Measurements from ENCODE around the gene SCGB2B2. TPM values are rescaled to one million over a fixed set of nuclear protein-coding genes. Genes with fewer than 3 reads are reported as not detected.
A peak's percentile ranks its signal among the peaks of the same experiment; 100 is the strongest.

The SCGB2B2 gene
- polyA plus RNA-seq, 1 donor (not counting 4 experiments of a cell fraction or from before 2014, with no cell fraction given) = 0.10 TPM

DNA sequence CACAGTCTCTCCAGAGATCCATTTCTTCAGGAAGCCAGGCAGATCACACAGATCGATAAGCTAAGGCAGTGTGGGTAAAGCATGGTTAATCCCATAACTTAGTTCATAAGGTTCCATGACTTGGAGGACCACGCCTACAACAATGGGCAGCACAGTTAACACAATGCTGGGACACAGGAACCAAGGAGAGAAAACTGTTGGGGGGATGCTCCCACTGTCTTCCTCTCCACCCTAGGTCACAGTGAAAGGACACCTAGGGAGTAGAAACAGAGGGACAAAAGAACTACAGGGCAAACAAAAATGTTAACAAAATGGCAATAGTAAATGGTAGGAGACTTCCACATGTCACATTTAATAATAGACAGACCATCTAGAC lies 36.3 kb upstream of the SCGB2B2 start:
- dilution Hi-C loops (cut with MboI; ENCODE audit: extremely low pct_ligation_motif_present, low sequenced_read_pairs) = no loop called here
- no peaks in the 10 kb centered on the region for H3K27me3 ChIP-seq (ENCODE audit: control insufficient read depth, extremely low read depth, insufficient read depth, low read length)
- no peak overlapping the region for H3K9ac ChIP-seq (ENCODE audit: control insufficient read depth, extremely low read depth, insufficient read depth, low read length)
- H3K9me1 ChIP-seq (ENCODE audit: control insufficient read depth, extremely low read depth, insufficient read depth, low read length) = no peaks in the 10 kb centered on the region
- H4K20me1 ChIP-seq (ENCODE audit: control insufficient read depth, extremely low read depth, insufficient read depth, low read length) = no peaks in the 10 kb centered on the region
- no peak overlapping the region for H3K4me2 ChIP-seq (ENCODE audit: control insufficient read depth, extremely low read depth, insufficient read depth, low read depth, low read length)
- no peak overlapping the region for H3K27ac ChIP-seq (ENCODE audit: control insufficient read depth, insufficient read depth, low read length)
- peaks cover 4% of the 10 kb centered on the region for H3K9me3 ChIP-seq (ENCODE audit: control insufficient read depth, low read depth, low read length)
- FAIRE-seq (no peak), DNase-seq (ENCODE audit: low read depth, low spot score) (no peak)
- no peaks in the 10 kb centered on the region for H3K36me3 ChIP-seq (ENCODE audit: control insufficient read depth in 2 of 2, extremely low read depth in 1 of 2, insufficient read depth in 2 of 2, low read length in 2 of 2)
- H3K4me1 ChIP-seq (ENCODE audit: control insufficient read depth, extremely low read depth, insufficient read depth, low read length) = no peaks in the 10 kb centered on the region
- no peak for TF ChIP-seq EZH2 (IDR thresholded peaks at IDR 0.05; ENCODE audit: low read length)
- TF ChIP-seq, protein P1, sequence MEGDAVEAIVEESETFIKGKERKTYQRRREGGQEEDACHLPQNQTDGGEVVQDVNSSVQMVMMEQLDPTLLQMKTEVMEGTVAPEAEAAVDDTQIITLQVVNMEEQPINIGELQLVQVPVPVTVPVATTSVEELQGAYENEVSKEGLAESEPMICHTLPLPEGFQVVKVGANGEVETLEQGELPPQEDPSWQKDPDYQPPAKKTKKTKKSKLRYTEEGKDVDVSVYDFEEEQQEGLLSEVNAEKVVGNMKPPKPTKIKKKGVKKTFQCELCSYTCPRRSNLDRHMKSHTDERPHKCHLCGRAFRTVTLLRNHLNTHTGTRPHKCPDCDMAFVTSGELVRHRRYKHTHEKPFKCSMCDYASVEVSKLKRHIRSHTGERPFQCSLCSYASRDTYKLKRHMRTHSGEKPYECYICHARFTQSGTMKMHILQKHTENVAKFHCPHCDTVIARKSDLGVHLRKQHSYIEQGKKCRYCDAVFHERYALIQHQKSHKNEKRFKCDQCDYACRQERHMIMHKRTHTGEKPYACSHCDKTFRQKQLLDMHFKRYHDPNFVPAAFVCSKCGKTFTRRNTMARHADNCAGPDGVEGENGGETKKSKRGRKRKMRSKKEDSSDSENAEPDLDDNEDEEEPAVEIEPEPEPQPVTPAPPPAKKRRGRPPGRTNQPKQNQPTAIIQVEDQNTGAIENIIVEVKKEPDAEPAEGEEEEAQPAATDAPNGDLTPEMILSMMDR (optimal IDR thresholded peaks at IDR 0.05 in 1 of 3, IDR thresholded peaks at IDR 0.05 in 1 of 3, conservative IDR thresholded peaks at IDR 0.05 in 1 of 3; ENCODE audit: extremely low read depth in 1 of 3, insufficient read depth in 2 of 3, low read length in 3 of 3) = no peak
- no peak overlapping the region for H3K4me3 ChIP-seq (ENCODE audit: control insufficient read depth in 2 of 3, extremely low read depth in 1 of 3, insufficient read depth in 2 of 3, low read depth in 1 of 3, low read length in 3 of 3)
- no peak overlapping the region for H2AFZ ChIP-seq (ENCODE audit: control insufficient read depth, low read length)
- H3K79me2 ChIP-seq (ENCODE audit: control insufficient read depth, insufficient read depth, low read length) = no peaks in the 10 kb centered on the region

DNA sequence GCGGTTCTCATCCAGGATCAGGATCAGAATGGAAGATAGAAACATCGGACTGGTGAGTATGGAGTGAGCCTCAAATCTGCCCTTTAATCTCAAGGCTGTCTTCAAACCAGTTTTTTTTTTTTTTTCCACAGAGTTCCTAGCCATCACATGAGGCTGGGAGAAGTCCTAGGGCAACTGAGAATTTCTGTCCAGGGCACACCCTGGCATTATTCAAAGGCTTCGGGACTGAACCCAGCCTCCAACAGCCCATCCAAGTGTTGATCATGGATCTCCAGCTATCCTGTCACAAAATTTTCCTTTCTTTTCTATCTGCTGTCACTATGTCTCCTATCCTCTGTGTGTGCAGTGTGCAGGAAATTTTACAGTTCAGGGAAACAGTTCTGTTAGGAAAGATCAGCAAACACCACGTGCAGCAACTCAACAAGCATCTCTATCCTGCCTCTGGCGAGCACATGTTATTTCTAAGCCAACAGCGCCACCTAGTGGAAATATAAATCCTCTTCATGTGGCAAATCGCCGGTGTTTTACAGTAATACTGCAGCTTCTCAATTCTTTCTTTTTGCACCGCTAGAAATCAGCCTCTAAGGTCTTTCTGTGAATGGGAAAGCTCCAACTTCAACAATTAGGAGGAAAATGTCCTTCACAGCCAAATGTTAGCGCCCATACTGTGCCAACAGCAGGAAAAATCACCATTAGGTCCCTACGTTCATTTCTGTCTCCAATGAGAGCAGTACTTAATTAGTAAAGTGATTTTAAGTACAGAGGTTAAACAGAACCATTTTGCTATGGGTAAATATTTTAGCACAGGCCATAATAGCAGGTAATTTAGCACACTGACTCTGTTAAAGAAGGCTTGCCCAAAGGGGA lies 35.7 kb upstream of the SCGB2B2 start:
- no peaks in the 10 kb centered on the region for H4K20me1 ChIP-seq (ENCODE audit: control insufficient read depth, extremely low read depth, insufficient read depth, low read length)
- no peak overlapping the region for H2AFZ ChIP-seq (ENCODE audit: control insufficient read depth, low read length)
- TF ChIP-seq, protein P1 (optimal IDR thresholded peaks at IDR 0.05 in 1 of 3, IDR thresholded peaks at IDR 0.05 in 1 of 3, conservative IDR thresholded peaks at IDR 0.05 in 1 of 3; ENCODE audit: extremely low read depth in 1 of 3, insufficient read depth in 2 of 3, low read length in 3 of 3) = peak; percentile 35 to 74 (median 52)
- TF ChIP-seq EZH2 (IDR thresholded peaks at IDR 0.05; ENCODE audit: low read length) = no peak
- H3K9me3 ChIP-seq (ENCODE audit: control insufficient read depth, low read depth, low read length) = peaks cover 4% of the 10 kb centered on the region
- H3K27me3 ChIP-seq (ENCODE audit: control insufficient read depth, extremely low read depth, insufficient read depth, low read length) = no peaks in the 10 kb centered on the region
- H3K9ac ChIP-seq (ENCODE audit: control insufficient read depth, extremely low read depth, insufficient read depth, low read length) = no peak overlapping the region
- no peak for DNase-seq (ENCODE audit: low read depth, low spot score)
- H3K4me1 ChIP-seq (ENCODE audit: control insufficient read depth, extremely low read depth, insufficient read depth, low read length) = no peaks in the 10 kb centered on the region
- H3K79me2 ChIP-seq (ENCODE audit: control insufficient read depth, insufficient read depth, low read length) = no peaks in the 10 kb centered on the region
- H3K27ac ChIP-seq (ENCODE audit: control insufficient read depth, insufficient read depth, low read length) = no peak overlapping the region
- peak; percentile 61 for FAIRE-seq
- no peak overlapping the region for H3K4me2 ChIP-seq (ENCODE audit: control insufficient read depth, extremely low read depth, insufficient read depth, low read depth, low read length)
- no peaks in the 10 kb centered on the region for H3K36me3 ChIP-seq (ENCODE audit: control insufficient read depth in 2 of 2, extremely low read depth in 1 of 2, insufficient read depth in 2 of 2, low read length in 2 of 2)
- dilution Hi-C loops (cut with MboI; ENCODE audit: extremely low pct_ligation_motif_present, low sequenced_read_pairs) = no loop called here
- no peaks in the 10 kb centered on the region for H3K9me1 ChIP-seq (ENCODE audit: control insufficient read depth, extremely low read depth, insufficient read depth, low read length)
- H3K4me3 ChIP-seq (ENCODE audit: control insufficient read depth in 2 of 3, extremely low read depth in 1 of 3, insufficient read depth in 2 of 3, low read depth in 1 of 3, low read length in 3 of 3) = no peak overlapping the region

Measured in keratinocyte (primary cell).